IPS DF 6.9 (cell line): ENCODE results near the gene FASTKD1.
"Not testable (repeated sequence)": the region's sequence is repeated elsewhere in the genome, so short reads cannot be mapped to it uniquely, and the experiment has no call there.

Experiments
- DNase-seq: peaks from one replicate; pipeline ENCODE4 v3.0.0-alpha.2; 2013; ENCODE audit warnings: low read depth, low spot score
- H3K27ac ChIP-seq: one replicate; pipeline ENCODE4 v1.5.1; 2013; ENCODE audit warnings: low read length, control low read depth
- H3K27me3 ChIP-seq: 2 replicates; pipeline ENCODE4 v1.6.1; 2013; ENCODE audit warnings: mild to moderate bottlenecking, low read length; ENCODE audit not compliant: control insufficient read depth, insufficient read depth
- H3K36me3 ChIP-seq: 2 replicates; pipeline ENCODE4 v1.6.1; 2013; ENCODE audit warnings: low read length; ENCODE audit not compliant: control insufficient read depth, insufficient read depth
- H3K4me1 ChIP-seq: 2 replicates; pipeline ENCODE4 v1.6.1; 2013; ENCODE audit warnings: low read length; ENCODE audit not compliant: control insufficient read depth, insufficient read depth
- H3K4me3 ChIP-seq: 2 replicates; pipeline ENCODE4 v1.5.1; 2013; ENCODE audit warnings: mild to moderate bottlenecking, low read length
- H3K9me3 ChIP-seq: 2 replicates; pipeline ENCODE4 v1.6.1; 2013; ENCODE audit warnings: low read length, inconsistent platforms; ENCODE audit not compliant: control insufficient read depth, insufficient read depth
- WGBS: extraction: QIAGEN DNeasy Blood & Tissue Kit; methylation state at CpG from one replicate; pipeline ENCODE4 v1.1.7; 2013; ENCODE audit warnings: mixed read lengths, missing lambda C conversion rate; ENCODE audit not compliant: insufficient read length, insufficient coverage; 5-methylcytosine and 5-hydroxymethylcytosine counted together

FASTKD1 gene

DNA sequence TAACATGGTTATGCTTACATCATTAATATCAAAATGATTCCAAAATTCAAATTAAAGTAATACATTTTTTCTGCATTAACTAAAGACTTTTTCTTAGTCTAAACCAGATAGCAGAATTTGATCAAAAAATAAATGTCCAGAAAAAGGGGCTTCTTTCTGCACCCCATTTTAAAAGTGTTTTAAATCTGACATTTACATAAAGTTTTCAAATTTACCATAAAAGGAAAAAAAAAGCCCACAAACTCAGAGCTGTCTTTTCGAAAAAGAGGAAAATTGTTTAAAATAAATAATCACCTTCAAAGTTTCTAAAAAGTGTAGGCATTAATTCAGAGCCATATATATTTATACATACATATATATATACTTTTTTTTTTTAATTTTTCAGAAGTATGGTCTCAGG is 1.5 kb downstream of the FASTKD1 start:
- Histone ChIP-seq H3K4me1 (no peaks in the 10 kb centered on the region), H3K27me3 (no peaks in the 10 kb centered on the region), H3K27ac (no peak overlapping the region), H3K36me3 (no peaks in the 10 kb centered on the region), H3K9me3 (no peaks in the 10 kb centered on the region), H3K4me3 (no peak overlapping the region)
- no CpG with 5 or more reads among the region's 1 CpG for WGBS
- DNase-seq, result no peak

DNA sequence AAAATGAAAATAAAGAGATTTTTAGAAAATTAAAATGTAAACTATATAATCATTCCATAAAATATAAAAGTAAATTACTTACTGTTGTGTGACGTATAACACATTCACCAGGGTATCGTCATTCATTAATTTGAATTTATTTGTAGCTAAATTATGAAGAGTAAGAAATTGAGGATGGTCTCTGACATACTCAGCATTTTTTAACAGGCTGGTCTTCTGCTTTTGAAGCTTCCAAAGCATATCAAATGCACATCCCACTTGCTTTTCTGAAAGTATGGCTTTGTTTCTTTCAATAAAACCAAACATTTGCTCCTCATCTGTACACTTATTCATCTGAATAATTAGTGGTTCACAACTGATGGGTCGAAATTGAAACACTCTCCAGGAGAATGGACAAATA is 2.1 kb downstream of the FASTKD1 start:
- Histone ChIP-seq H3K9me3 (no peaks in the 10 kb centered on the region), H3K36me3 (no peaks in the 10 kb centered on the region), H3K27ac (no peak overlapping the region), H3K4me3 (no peak overlapping the region), H3K27me3 (no peaks in the 10 kb centered on the region), H3K4me1 (no peaks in the 10 kb centered on the region)
- DNase-seq, result no peak
- WGBS, result no CpG with 5 or more reads among the region's 3 CpGs

DNA sequence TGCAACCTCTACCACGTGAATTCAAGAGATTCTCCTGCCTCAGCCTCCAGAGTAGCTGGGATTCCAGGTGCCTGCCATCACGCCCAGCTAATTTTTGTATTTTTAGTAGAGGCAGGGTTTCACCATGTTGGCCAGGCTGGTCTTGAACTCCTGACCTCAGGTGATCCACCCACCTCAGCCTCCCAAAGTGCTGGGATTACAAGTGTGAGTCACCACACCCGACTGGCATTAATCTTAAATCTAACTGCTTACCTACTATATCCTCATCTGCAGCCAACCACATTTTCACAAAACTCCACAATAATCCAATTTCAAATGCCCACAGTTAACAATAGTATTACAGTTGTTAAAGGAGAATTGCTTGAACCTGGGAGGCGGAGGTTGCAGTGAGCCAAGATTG is 2.9 kb downstream of the FASTKD1 start:
- not testable (repeated sequence) for H3K36me3 ChIP-seq, H3K27me3 ChIP-seq, H3K4me1 ChIP-seq, DNase-seq, H3K27ac ChIP-seq, H3K9me3 ChIP-seq, H3K4me3 ChIP-seq
- 100% methylated on average over 1 of the region's 4 CpGs for WGBS

DNA sequence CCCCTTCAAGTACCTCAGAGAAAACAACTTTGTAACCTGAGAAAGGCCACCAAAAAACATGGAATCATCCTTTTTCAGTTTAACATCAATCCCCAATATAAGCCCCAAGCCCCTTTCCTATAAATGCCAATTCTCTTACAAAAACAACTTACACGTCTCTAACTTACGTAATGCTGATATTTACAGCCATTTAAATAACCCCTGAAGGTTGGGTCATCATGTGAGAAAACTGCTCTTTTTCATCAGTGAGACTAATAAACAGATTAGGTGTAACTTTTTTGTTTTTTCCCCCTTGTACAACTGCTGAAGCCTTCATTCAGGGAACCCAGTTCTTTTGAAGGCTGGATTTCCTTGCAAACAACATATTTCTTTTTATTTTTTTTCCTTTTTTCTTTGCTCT is 3.7 kb downstream of the FASTKD1 start:
- no peaks in the 10 kb centered on the region for H3K9me3 ChIP-seq
- H3K36me3 ChIP-seq, result no peaks in the 10 kb centered on the region
- H3K27me3 ChIP-seq, result no peaks in the 10 kb centered on the region
- H3K4me1 ChIP-seq, result no peaks in the 10 kb centered on the region
- H3K4me3 ChIP-seq, result no peak overlapping the region
- H3K27ac ChIP-seq, result no peak overlapping the region
- DNase-seq, result no peak
- 100% methylated on average over 2 of the region's 2 CpGs for WGBS

DNA sequence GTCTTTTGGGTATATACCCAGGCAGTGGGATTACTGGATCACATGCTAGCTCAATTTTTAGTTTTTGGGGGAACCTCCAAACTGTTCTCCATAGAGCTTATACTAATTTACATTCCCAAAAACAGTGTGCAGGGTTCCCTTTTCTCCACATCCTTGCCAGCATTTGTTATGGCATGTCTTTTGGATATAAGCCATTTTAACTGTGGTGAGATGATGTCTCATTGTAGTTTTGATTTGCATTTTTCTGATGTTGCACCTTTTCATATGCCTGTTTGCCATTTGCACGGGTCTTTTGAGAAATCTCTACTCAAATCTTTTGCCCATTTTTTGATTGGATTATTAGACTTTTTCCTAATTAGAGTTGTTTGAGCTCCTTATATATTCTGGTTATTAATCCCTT is 8.0 kb downstream of the FASTKD1 start:
- no CpG with 5 or more reads among the region's 1 CpG for WGBS
- Histone ChIP-seq H3K27ac (no peak overlapping the region), H3K36me3 (no peaks in the 10 kb centered on the region), H3K4me1 (no peaks in the 10 kb centered on the region), H3K4me3 (no peak overlapping the region), H3K27me3 (no peaks in the 10 kb centered on the region), H3K9me3 (no peaks in the 10 kb centered on the region)
- DNase-seq, result no peak

DNA sequence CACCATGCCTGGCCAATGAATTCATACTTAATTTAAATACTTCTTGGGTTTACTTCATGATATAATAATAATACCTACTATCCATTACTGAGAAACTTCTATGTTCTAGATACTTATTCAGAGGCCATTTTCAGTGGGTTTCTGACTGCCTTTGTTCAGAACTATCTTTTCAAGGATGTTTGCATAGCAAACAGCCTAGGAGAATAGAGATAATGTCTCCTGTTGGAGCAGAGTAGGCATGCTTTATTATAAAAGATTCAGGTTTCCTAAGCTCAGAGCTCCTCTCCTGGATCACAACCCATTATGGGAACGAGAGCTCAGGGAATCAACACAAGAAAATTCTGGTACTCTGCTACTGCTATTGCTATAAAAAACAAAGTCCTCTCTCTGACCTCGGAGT is 11.1 kb downstream of the FASTKD1 start:
- H3K4me1 ChIP-seq, result no peaks in the 10 kb centered on the region
- H3K27me3 ChIP-seq, result no peaks in the 10 kb centered on the region
- no peak overlapping the region for H3K4me3 ChIP-seq
- DNase-seq, result no peak
- H3K36me3 ChIP-seq, result no peaks in the 10 kb centered on the region; the same call in 1 of the 2 replicates
- no CpG with 5 or more reads among the region's 2 CpGs for WGBS
- no peaks in the 10 kb centered on the region for H3K9me3 ChIP-seq
- no peak overlapping the region for H3K27ac ChIP-seq

DNA sequence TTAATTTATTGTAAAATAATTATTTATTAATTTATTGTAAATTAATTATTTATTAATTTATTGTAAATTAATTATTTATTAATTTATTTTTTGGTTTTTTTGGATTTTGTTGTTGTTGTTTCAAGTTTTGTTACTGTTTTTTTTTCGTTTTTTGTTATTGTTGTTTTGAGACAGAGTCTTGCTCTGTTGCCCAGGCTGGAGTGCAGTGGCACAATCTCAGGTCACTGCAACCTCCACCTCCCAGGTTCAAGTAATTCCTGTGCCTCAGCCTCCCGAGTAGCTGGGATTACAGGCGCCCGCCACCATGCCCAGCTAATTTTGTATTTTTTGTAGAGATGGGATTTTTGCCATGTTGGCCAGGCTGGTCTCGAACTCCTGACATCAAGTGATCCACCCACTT is 11.6 kb downstream of the FASTKD1 start:
- H3K9me3 ChIP-seq, H3K36me3 ChIP-seq, H3K27ac ChIP-seq, H3K4me1 ChIP-seq, DNase-seq, H3K27me3 ChIP-seq, H3K4me3 ChIP-seq: not testable (repeated sequence)
- WGBS, result 100% methylated on average over 1 of the region's 5 CpGs

DNA sequence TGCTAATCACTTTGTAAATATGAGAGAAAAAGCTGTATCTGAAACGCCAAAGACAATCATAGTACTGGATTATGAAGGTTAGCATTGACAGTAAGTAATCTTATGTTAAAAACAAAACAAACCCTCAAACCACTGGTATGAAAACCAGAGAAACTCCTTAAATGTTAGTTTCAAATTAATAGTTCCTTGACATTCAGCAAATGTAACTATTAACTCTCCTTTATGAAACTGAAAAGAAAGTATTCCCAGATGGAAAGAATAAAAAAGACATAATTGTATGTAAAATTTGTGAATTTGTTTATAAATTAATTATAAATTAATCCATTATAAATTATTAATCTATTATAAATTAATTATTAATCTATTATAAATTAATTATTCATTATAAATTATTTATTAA is 12.3 kb downstream of the FASTKD1 start:
- WGBS, result no CpG with 5 or more reads among the region's 1 CpG
- Histone ChIP-seq H3K9me3 (no peaks in the 10 kb centered on the region), H3K27me3 (no peaks in the 10 kb centered on the region), H3K4me3 (no peak overlapping the region), H3K27ac (no peak overlapping the region), H3K4me1 (no peaks in the 10 kb centered on the region), H3K36me3 (no peaks in the 10 kb centered on the region; the same call in 1 of the 2 replicates)
- no peak for DNase-seq

DNA sequence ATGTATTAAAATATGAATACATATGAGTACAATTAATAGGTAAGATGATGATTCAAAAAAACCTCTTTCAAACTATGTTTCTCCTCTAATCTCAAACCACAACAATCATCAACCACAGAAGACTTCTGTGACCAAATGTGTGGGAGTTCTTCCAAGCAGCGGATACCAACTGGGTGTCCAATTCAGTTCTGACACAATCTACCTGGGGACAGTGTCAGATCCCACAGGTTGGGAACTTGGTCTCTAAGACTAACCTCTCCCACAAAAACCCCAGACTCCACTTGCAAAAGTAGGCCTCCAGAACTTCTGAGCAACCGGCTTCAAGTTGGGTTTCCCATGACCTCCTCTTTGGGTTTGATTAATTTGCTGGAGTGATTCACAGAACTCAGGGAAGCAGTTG is 26.9 kb downstream of the FASTKD1 start:
- no peak for DNase-seq
- Histone ChIP-seq H3K4me1 (no peaks in the 10 kb centered on the region), H3K36me3 (no peaks in the 10 kb centered on the region; the same call in 1 of the 2 replicates), H3K9me3 (no peaks in the 10 kb centered on the region), H3K27ac (no peak overlapping the region), H3K27me3 (no peaks in the 10 kb centered on the region), H3K4me3 (no peak overlapping the region)
- WGBS, result no CpG with 5 or more reads among the region's 2 CpGs

DNA sequence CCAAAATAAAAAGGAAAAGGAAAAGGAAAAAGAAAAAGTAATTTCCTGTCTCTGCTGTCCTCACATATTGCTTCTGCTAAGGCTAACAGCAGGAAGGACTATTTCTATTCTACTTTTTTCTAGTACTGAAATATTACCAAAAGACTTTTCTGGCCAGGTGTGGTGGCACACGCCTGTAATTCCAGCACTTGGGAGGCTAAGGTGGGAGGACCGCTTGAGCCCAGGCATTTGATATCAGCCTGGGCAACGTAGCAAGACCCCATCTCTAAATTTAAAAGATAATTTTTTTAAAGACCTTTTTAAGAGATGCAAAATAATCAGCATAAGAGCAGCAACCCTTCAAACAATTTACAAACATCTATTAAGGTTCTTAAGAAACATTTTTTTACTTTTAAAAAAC is 31.2 kb downstream of the FASTKD1 start:
- no peaks in the 10 kb centered on the region for H3K27me3 ChIP-seq

DNA sequence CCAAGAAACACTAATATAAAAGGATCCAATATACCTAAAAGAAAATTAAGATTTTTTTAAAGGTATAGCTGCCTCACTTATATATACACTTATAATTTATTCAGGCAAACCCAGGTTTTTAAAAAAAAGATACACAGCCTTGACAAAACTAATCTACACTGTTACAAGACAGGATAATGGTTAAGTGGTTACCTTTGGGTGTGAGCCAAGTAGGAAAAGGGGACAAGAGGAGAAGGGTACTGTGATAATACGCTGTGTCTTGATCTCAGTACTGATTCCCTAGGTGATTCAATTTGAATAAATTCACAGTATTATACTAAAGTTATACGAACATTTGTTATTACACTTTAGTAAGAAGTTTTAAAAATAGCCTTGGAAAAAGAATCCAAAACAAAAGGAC is 33.5 kb downstream of the FASTKD1 start:
- H3K27ac ChIP-seq, result no peak overlapping the region
- H3K4me3 ChIP-seq, result no peak overlapping the region
- WGBS, result no CpG with 5 or more reads among the region's 2 CpGs
- no peaks in the 10 kb centered on the region for H3K9me3 ChIP-seq
- no peak for DNase-seq
- no peaks in the 10 kb centered on the region for H3K4me1 ChIP-seq
- H3K36me3 ChIP-seq, result no peaks in the 10 kb centered on the region
- no peaks in the 10 kb centered on the region for H3K27me3 ChIP-seq

More for the DNA sequence above, 31.2 kb downstream of the FASTKD1 start:
- DNase-seq, result no peak
- Histone ChIP-seq H3K4me3 (no peak overlapping the region), H3K27ac (no peak overlapping the region), H3K9me3 (no peaks in the 10 kb centered on the region), H3K4me1 (no peaks in the 10 kb centered on the region), H3K36me3 (no peaks in the 10 kb centered on the region; the same call in 1 of the 2 replicates)
- WGBS, result no CpG with 5 or more reads among the region's 3 CpGs
